ENCODE measurements around the gene YJEFN3. TPM values are rescaled to one million over a fixed set of nuclear protein-coding genes. Genes with fewer than 3 reads are reported as not detected.

YJEFN3 gene
- total RNA-seq, 1 experiment from 2014 or later: 11.1 TPM

DNA sequence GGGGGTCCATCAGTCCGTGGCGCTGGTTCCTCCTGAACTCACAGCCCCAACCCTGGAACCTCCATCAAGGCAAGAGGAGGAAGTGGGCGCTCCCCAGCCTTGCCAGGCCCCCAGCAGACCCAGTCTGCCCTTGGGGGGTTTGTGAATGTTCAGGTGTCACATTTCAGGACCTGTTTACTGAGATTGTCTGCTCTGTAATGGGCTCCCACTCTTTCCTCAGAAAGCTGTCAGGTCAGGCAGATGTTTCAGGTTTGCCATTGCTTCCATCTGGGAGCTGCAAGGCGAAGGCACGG is 42.8 kb upstream of the YJEFN3 start:
- peaks cover 59% of the 10 kb centered on the region for H3K4me1 Mint-ChIP-seq
- H3K36me3 Mint-ChIP-seq: peaks cover 8% of the 10 kb centered on the region
- peak overlapping the region; percentile 85; the same call in 1 of the 2 replicates for H3K27ac Mint-ChIP-seq
- DNase-seq (ENCODE audit: low spot score): no peak
- H3K9me3 Mint-ChIP-seq: no peaks in the 10 kb centered on the region
- TF ChIP-seq ETV6 (CRISPR knock-in tag; IDR thresholded peaks at IDR 0.05): no peak
- TF ChIP-seq NFATC4 (CRISPR knock-in tag; IDR thresholded peaks at IDR 0.05): no peak
- TF ChIP-seq TCF7 (CRISPR knock-in tag; IDR thresholded peaks at IDR 0.05; ENCODE audit: low read depth): no peak
- TF ChIP-seq RELA (CRISPR knock-in tag; IDR thresholded peaks at IDR 0.05; ENCODE audit: borderline replicate concordance): no peak
- TF ChIP-seq FOXP1 (CRISPR knock-in tag; IDR thresholded peaks at IDR 0.05; ENCODE audit: borderline replicate concordance): no peak
- no peak for TF ChIP-seq TEAD4 (CRISPR knock-in tag; IDR thresholded peaks at IDR 0.05)
- no peak for TF ChIP-seq MLX (CRISPR knock-in tag; IDR thresholded peaks at IDR 0.05)
- TF ChIP-seq, protein P1, sequence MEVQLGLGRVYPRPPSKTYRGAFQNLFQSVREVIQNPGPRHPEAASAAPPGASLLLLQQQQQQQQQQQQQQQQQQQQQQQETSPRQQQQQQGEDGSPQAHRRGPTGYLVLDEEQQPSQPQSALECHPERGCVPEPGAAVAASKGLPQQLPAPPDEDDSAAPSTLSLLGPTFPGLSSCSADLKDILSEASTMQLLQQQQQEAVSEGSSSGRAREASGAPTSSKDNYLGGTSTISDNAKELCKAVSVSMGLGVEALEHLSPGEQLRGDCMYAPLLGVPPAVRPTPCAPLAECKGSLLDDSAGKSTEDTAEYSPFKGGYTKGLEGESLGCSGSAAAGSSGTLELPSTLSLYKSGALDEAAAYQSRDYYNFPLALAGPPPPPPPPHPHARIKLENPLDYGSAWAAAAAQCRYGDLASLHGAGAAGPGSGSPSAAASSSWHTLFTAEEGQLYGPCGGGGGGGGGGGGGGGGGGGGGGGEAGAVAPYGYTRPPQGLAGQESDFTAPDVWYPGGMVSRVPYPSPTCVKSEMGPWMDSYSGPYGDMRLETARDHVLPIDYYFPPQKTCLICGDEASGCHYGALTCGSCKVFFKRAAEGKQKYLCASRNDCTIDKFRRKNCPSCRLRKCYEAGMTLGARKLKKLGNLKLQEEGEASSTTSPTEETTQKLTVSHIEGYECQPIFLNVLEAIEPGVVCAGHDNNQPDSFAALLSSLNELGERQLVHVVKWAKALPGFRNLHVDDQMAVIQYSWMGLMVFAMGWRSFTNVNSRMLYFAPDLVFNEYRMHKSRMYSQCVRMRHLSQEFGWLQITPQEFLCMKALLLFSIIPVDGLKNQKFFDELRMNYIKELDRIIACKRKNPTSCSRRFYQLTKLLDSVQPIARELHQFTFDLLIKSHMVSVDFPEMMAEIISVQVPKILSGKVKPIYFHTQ (CRISPR knock-in tag; IDR thresholded peaks at IDR 0.05): no peak
- TF ChIP-seq CBFB (CRISPR knock-in tag; IDR thresholded peaks at IDR 0.05; ENCODE audit: low read depth): no peak
- no peak for TF ChIP-seq ZNF263 (CRISPR knock-in tag; IDR thresholded peaks at IDR 0.05; ENCODE audit: low read depth)
- TF ChIP-seq, protein P2, sequence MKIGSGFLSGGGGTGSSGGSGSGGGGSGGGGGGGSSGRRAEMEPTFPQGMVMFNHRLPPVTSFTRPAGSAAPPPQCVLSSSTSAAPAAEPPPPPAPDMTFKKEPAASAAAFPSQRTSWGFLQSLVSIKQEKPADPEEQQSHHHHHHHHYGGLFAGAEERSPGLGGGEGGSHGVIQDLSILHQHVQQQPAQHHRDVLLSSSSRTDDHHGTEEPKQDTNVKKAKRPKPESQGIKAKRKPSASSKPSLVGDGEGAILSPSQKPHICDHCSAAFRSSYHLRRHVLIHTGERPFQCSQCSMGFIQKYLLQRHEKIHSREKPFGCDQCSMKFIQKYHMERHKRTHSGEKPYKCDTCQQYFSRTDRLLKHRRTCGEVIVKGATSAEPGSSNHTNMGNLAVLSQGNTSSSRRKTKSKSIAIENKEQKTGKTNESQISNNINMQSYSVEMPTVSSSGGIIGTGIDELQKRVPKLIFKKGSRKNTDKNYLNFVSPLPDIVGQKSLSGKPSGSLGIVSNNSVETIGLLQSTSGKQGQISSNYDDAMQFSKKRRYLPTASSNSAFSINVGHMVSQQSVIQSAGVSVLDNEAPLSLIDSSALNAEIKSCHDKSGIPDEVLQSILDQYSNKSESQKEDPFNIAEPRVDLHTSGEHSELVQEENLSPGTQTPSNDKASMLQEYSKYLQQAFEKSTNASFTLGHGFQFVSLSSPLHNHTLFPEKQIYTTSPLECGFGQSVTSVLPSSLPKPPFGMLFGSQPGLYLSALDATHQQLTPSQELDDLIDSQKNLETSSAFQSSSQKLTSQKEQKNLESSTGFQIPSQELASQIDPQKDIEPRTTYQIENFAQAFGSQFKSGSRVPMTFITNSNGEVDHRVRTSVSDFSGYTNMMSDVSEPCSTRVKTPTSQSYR (CRISPR knock-in tag; IDR thresholded peaks at IDR 0.05): no peak
- TF ChIP-seq, protein P3, sequence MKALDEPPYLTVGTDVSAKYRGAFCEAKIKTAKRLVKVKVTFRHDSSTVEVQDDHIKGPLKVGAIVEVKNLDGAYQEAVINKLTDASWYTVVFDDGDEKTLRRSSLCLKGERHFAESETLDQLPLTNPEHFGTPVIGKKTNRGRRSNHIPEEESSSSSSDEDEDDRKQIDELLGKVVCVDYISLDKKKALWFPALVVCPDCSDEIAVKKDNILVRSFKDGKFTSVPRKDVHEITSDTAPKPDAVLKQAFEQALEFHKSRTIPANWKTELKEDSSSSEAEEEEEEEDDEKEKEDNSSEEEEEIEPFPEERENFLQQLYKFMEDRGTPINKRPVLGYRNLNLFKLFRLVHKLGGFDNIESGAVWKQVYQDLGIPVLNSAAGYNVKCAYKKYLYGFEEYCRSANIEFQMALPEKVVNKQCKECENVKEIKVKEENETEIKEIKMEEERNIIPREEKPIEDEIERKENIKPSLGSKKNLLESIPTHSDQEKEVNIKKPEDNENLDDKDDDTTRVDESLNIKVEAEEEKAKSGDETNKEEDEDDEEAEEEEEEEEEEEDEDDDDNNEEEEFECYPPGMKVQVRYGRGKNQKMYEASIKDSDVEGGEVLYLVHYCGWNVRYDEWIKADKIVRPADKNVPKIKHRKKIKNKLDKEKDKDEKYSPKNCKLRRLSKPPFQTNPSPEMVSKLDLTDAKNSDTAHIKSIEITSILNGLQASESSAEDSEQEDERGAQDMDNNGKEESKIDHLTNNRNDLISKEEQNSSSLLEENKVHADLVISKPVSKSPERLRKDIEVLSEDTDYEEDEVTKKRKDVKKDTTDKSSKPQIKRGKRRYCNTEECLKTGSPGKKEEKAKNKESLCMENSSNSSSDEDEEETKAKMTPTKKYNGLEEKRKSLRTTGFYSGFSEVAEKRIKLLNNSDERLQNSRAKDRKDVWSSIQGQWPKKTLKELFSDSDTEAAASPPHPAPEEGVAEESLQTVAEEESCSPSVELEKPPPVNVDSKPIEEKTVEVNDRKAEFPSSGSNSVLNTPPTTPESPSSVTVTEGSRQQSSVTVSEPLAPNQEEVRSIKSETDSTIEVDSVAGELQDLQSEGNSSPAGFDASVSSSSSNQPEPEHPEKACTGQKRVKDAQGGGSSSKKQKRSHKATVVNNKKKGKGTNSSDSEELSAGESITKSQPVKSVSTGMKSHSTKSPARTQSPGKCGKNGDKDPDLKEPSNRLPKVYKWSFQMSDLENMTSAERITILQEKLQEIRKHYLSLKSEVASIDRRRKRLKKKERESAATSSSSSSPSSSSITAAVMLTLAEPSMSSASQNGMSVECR (CRISPR knock-in tag; IDR thresholded peaks at IDR 0.05; ENCODE audit: borderline replicate concordance): no peak
- TF ChIP-seq, protein P4, sequence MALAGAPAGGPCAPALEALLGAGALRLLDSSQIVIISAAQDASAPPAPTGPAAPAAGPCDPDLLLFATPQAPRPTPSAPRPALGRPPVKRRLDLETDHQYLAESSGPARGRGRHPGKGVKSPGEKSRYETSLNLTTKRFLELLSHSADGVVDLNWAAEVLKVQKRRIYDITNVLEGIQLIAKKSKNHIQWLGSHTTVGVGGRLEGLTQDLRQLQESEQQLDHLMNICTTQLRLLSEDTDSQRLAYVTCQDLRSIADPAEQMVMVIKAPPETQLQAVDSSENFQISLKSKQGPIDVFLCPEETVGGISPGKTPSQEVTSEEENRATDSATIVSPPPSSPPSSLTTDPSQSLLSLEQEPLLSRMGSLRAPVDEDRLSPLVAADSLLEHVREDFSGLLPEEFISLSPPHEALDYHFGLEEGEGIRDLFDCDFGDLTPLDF (CRISPR knock-in tag; IDR thresholded peaks at IDR 0.05): no peak
- no peak for TF ChIP-seq FOXJ3 (CRISPR knock-in tag; IDR thresholded peaks at IDR 0.05; ENCODE audit: borderline replicate concordance)
- H3K27me3 Mint-ChIP-seq (ENCODE audit: low read depth): no peaks in the 10 kb centered on the region
- POLR2A ChIA-PET: interaction anchor here (0.5 to 2.2 kb wide), 2 partner anchors 81 to 481 kb away, joined by 3 to 5 read pairs; partner anchors contain the start of gene GATAD2A
- ATAC-seq: no peak
- no peak overlapping the region for H3K4me3 Mint-ChIP-seq
- CTCF ChIA-PET: interaction anchor here (1.5 to 2.5 kb wide), 3 partner anchors 10 to 119 kb away, joined by 7 to 10 read pairs (median 7); no protein-coding TSS in a partner anchor
